ENCODE data around the gene PPT1.

DNA sequence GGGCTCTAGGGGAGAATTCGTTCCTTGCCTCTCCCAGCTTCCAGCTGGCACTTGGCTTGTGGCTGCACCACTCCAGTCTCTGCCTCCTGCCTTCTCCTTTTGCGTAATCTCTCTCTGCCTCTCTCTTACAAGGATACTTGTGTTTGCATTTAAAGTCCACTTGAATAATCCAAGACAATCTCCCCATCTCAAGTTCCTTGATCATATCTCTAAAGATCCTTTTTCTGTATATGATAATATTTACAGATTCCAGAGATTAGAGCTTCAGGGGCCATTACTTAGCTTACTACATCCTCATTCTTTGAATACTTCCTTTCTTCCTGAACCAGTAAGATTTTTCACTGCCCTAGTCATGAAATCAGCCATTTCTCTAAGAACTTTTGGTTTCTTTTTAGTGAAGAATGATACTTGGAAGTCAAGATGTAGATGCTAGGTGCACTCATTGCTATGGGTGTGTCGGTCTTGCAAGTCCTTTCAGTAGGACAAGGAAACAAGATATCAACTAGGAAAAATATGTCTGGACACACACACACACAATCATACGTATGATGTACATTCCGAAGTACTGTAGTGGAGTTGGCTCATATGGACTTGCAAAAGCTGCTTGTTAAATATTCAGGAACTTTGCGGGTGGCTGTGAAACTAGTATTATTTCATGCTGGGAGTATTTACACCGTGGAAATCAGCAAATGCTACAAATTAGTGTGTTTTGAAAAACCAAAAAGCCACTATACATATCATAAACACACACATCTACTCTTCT is 43.3 kb upstream of the PPT1 start:
- TF ChIP-seq, protein P1, sequence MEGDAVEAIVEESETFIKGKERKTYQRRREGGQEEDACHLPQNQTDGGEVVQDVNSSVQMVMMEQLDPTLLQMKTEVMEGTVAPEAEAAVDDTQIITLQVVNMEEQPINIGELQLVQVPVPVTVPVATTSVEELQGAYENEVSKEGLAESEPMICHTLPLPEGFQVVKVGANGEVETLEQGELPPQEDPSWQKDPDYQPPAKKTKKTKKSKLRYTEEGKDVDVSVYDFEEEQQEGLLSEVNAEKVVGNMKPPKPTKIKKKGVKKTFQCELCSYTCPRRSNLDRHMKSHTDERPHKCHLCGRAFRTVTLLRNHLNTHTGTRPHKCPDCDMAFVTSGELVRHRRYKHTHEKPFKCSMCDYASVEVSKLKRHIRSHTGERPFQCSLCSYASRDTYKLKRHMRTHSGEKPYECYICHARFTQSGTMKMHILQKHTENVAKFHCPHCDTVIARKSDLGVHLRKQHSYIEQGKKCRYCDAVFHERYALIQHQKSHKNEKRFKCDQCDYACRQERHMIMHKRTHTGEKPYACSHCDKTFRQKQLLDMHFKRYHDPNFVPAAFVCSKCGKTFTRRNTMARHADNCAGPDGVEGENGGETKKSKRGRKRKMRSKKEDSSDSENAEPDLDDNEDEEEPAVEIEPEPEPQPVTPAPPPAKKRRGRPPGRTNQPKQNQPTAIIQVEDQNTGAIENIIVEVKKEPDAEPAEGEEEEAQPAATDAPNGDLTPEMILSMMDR (IDR thresholded peaks at IDR 0.05) = no peak
- TF ChIP-seq POLR2A (IDR thresholded peaks at IDR 0.05) = no peak
